H54 (cell line): ENCODE results near the gene MYG1.

Source experiments
- DNase-seq: peaks from one replicate; pipeline ENCODE4 v3.0.0; 2011; ENCODE audit warnings: low spot score, mixed read lengths; ENCODE audit not compliant: insufficient read length
- FAIRE-seq: peaks from 3 replicates; lab custom pipeline; 2011; peaks lifted over from hg19 to GRCh38; lab: Jason Lieb, UNC
- POLR2A ChIP-seq: IDR thresholded peaks from 2 replicates; pipeline ENCODE4 v1.6.1; 2011; ENCODE audit warnings: low read depth, mild to moderate bottlenecking, low read length

Gene MYG1

DNA sequence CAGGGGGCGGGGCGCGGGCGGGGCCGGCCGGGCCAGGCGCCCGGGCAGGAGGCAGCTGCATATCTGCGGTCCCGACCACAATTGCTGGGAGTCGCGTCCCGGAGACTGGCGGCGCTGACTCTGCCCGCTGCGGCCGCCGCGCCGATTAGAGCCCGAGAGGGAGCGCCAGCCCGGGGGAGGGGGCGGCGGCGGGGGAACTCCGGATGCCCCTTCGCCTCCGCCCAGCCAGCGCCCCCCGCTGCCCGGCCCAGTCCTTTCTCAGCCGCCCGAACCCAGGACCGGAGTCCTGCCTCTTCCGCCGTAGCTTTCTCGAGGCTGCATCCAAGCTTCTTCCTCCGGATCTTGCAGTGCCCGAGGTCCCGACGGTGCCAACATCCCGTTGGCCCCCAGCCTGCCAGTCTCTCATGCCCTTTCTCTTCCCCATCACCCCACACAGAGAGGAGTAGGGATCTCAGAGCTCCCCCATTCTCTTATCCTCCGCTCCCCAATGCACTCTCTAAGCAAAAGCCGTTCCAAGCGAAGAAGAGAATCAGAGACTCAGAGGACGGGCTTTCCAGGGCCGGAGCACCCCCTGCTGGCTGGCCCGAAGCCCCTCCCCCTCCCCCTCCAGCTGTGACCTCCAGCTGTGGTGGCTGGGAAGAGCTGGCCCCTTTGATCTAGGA lies 45.5 kb downstream of the MYG1 start:
- no peak for FAIRE-seq
- peak; percentile 54; the same call in 1 of the 2 replicates for TF ChIP-seq POLR2A
- DNase-seq: peak; percentile 74

- FAIRE-seq (no peak), DNase-seq (no peak)
- no peak for TF ChIP-seq POLR2A
These were observed 46.1 kb downstream of the MYG1 start for GRCh38 chr12:53345486-53346188.

GRCh38 chr12:53346491-53346890 lies 47.0 kb downstream of the MYG1 start:
- no peak for TF ChIP-seq POLR2A
- DNase-seq (no peak), FAIRE-seq (no peak)

GRCh38 chr12:53347905-53348304 lies 48.4 kb downstream of the MYG1 start:
- no peak for FAIRE-seq

GRCh38 chr12:53352331-53353256 lies 53.1 kb downstream of the MYG1 start:
- DNase-seq (peak; percentile 57), FAIRE-seq (peak; percentile 72)
- TF ChIP-seq POLR2A: no peak

More at GRCh38 chr12:53347905-53348304, 48.4 kb downstream of the MYG1 start:
- DNase-seq: no peak
- no peak for TF ChIP-seq POLR2A

DNA sequence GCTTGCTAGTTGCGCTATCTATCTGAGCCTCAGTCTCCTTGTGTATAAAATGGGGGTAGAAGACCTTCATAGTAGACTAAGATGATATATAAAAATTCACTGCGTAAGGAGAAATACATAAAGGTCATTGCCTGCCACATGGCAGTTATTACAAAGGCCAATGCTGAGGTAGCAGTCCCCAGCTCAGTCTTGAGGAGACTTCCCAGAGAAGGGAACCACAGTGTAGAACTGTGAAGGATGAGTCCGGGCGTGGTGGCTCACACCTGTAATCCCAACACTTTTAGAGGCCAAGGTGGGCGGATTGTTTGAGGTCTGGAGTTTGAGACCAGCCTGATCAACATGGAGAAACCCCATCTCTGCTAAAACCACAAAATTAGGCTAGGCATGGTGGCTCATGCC lies 53.8 kb downstream of the MYG1 start:
- DNase-seq (no peak), FAIRE-seq (no peak)
- TF ChIP-seq POLR2A: no peak

DNA sequence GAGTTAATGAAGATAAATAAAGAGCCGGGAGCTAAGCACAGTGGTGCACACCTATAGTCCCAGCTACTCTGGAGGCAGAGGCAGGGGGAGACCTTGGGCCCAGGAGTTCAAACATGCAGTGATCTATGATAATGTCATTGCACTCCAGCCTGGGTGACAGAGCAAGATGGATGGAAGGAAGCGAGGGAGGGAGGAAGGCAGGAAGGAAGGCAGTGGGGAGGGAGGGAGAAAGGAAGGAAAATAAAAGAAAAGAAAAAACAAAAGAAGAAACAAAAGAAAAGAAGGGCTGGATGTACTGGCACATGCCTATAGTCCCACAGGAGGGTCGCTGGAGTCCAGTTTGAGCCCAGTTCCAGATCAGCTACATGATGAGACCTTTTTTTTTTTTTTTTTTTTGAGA lies 55.6 kb downstream of the MYG1 start:
- DNase-seq (no peak), FAIRE-seq (no peak)

More for the DNA sequence above, 55.6 kb downstream of the MYG1 start:
- TF ChIP-seq POLR2A: no peak
